GM12878 (cell line): ENCODE measurements around the gene SLFN14.

Experiments used
- EED ChIP-seq: sonication (generic); IDR thresholded peaks from 2 replicates; pipeline ENCODE4 v1.6.1; 2016; ENCODE audit warnings: antibody characterized with exemption, low read depth
- POLR2A ChIP-seq: IDR thresholded peaks from 2 replicates; pipeline ENCODE4 v1.6.1; 2011; ENCODE audit warnings: low read depth, mild to moderate bottlenecking, low read length
- RAD21 ChIP-seq: IDR thresholded peaks from 2 replicates; pipeline ENCODE4 v1.6.1; 2011; ENCODE audit warnings: mild to moderate bottlenecking, low read depth, low read length, moderate library complexity; ENCODE audit not compliant: insufficient read depth
- RBBP5 ChIP-seq: fragments of 200-600 bp; sonication (generic); conservative IDR thresholded peaks from 2 replicates; pipeline ENCODE4 v1.6.1; 2016
- ZBTB33 ChIP-seq: fragments of 450-650 bp; IDR thresholded peaks from 2 replicates; pipeline ENCODE4 v1.6.1; 2017; ENCODE audit warnings: mild to moderate bottlenecking
- TF ChIP-seq, protein P1 (sequence below): IDR thresholded peaks from 2 replicates; pipeline ENCODE4 v1.6.1; 2012; ENCODE audit warnings: mild to moderate bottlenecking, low read depth, low read length

DNA sequence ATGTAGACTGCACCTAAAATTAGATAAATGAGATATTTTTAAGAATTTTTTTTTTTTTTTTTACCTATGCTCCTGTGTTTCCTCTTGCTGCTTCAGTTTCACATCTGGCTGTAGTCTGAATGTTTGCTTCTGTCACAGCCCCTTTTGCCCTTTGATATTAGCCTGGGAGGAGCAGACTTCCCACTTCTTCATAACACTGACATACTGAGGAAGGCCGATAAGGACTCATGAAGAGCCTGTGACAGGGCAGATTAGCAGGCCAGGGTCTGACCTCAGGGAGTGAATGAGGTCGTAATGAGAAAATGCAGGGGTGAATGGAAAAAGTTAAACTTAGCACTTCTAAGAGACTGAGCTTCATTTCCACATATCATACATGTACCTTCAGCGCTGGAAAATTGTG is at the start of gene SLFN14:
- TF ChIP-seq EED (no peak), RBBP5 (no peak), POLR2A (no peak), RAD21 (no peak), ZBTB33 (no peak)
- TF ChIP-seq, protein P1, sequence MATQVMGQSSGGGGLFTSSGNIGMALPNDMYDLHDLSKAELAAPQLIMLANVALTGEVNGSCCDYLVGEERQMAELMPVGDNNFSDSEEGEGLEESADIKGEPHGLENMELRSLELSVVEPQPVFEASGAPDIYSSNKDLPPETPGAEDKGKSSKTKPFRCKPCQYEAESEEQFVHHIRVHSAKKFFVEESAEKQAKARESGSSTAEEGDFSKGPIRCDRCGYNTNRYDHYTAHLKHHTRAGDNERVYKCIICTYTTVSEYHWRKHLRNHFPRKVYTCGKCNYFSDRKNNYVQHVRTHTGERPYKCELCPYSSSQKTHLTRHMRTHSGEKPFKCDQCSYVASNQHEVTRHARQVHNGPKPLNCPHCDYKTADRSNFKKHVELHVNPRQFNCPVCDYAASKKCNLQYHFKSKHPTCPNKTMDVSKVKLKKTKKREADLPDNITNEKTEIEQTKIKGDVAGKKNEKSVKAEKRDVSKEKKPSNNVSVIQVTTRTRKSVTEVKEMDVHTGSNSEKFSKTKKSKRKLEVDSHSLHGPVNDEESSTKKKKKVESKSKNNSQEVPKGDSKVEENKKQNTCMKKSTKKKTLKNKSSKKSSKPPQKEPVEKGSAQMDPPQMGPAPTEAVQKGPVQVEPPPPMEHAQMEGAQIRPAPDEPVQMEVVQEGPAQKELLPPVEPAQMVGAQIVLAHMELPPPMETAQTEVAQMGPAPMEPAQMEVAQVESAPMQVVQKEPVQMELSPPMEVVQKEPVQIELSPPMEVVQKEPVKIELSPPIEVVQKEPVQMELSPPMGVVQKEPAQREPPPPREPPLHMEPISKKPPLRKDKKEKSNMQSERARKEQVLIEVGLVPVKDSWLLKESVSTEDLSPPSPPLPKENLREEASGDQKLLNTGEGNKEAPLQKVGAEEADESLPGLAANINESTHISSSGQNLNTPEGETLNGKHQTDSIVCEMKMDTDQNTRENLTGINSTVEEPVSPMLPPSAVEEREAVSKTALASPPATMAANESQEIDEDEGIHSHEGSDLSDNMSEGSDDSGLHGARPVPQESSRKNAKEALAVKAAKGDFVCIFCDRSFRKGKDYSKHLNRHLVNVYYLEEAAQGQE = no peak
